GM12873 (cell line): ENCODE data around the gene UBXN1.

Source experiments
- CTCF ChIP-seq: IDR thresholded peaks from 2 replicates; pipeline ENCODE4 v1.5.1; 2012; ENCODE audit warnings: low read depth, mild to moderate bottlenecking, moderate library complexity, low read length, control low read depth; ENCODE audit not compliant: insufficient read depth; ENCODE audit errors: missing control alignments

The UBXN1 gene

GRCh38 chr11:62707277-62707861 is 28.5 kb upstream of the UBXN1 start, which contains the start of the genes BSCL2 and GNG3:
Gene BSCL2 (minus strand): TSS chr11:62707424. CDS start chr11:62707195, 229 bp downstream.
Gene GNG3 (plus strand): TSS chr11:62707676. CDS start chr11:62708296, 620 bp downstream.
- no peak for TF ChIP-seq CTCF

- TF ChIP-seq CTCF, result no peak
These were observed 28.0 kb upstream of the UBXN1 start for GRCh38 chr11:62706850-62707247.

- no peak for TF ChIP-seq CTCF
These were observed 27.3 kb upstream of the UBXN1 start for GRCh38 chr11:62705880-62706849.

DNA sequence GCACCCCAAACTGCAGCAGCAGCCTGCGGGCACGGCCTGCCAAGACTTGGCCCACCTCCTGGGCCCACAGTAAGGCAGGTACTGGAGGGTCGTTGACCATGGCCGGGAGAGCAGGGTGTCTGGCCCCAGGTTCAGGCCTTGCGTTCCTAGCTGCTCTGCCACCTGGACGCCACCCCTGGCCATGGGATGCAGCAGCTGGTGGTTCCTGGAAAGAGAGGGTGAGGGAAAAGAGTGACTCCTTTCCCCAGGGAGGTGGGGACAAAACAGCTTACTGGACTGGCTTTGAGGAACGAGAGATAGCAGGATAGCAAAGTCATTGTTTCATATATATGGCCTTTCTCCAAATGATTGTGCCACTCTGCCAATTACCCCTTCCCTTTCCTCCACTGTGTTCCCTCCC is 26.5 kb upstream of the UBXN1 start:
- TF ChIP-seq CTCF, result no peak

DNA sequence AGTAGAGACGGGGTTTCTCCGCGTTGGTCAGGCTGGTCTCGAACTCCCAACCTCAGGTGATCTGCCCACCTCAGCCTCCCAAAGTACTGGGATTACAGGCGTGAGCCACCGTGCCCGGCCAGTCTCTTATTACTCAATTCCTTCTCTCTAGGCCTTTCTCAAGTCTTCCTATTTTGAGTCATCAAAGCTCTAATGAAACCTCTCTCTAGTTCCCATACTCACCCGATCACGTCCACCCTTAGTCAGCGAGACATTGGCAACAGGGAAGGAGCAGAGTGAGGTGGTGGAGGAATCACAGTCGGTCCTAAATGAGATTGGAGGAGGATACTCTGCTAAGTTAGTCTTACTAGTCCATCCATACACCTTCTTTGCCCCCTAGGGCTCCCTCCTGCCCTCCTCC is 23.4 kb upstream of the UBXN1 start:
- TF ChIP-seq CTCF, result no peak

DNA sequence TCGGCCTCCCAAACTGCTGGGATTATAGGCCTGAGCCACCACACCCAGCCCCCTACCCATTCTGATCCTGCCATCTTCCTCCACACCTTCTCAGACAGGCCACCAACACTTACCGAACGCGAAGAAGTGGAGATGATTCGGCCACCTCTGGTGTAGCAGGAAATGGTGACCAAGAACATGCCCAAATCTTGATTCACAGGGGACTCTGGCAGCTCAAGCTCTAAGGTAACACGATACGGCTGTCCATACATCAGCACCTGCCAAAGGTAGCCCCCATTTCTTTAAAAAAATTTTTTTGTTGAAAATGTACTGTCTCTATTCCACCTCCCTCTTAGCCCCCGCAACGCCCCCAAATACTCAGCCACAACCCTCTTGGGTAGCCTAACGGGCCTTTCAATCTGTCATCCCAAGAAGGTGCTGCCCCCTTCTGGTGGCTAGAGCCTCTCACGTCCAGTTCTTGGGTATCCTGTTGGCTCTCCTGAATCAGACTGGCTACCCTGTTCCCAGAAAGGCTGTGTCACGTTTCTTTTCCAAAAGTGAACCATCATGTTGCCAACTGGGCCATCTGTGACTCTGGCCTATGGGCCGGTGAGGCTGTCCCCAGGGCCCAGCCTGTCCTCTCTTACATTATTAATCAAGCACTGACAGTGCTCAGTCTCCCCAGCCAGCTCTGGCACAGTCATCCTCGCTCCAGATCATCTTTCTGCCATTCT is 15.7 kb upstream of the UBXN1 start:
- peak; percentile 87 for TF ChIP-seq CTCF
